GM19395 (cell line): ENCODE data around the gene CALN1.

Source experiments
- ATAC-seq: cut with Tn5 transposase; IDR thresholded peaks from one replicate; pipeline ENCODE4 v1.9.1; 2021; ENCODE audit warnings: mild to moderate bottlenecking, moderate library complexity; ENCODE audit not compliant: unreplicated experiment

The CALN1 gene

GRCh38 chr7:71886046-71886445 lies 526.1 kb downstream of the CALN1 start:
- ATAC-seq, result no peak

- no peak for ATAC-seq
These were observed 526.7 kb downstream of the CALN1 start for GRCh38 chr7:71885487-71885886.

- no peak for ATAC-seq
These were observed 528.7 kb downstream of the CALN1 start for GRCh38 chr7:71883415-71883814.

- ATAC-seq, result no peak
These were observed 540.7 kb downstream of the CALN1 start for GRCh38 chr7:71871446-71871845.

- no peak for ATAC-seq
These were observed 541.3 kb downstream of the CALN1 start for GRCh38 chr7:71870812-71871211.

- ATAC-seq, result no peak
These were observed 543.3 kb downstream of the CALN1 start for GRCh38 chr7:71868797-71869196.

GRCh38 chr7:71867626-71868025 lies 544.5 kb downstream of the CALN1 start:
- no peak for ATAC-seq

- ATAC-seq, result no peak
These were observed 547.0 kb downstream of the CALN1 start for GRCh38 chr7:71865172-71865571.

GRCh38 chr7:71864130-71864529 lies 548.0 kb downstream of the CALN1 start:
- ATAC-seq, result no peak

- no peak for ATAC-seq
These were observed 551.6 kb downstream of the CALN1 start for GRCh38 chr7:71860572-71860971.

GRCh38 chr7:71857338-71857737 lies 554.8 kb downstream of the CALN1 start:
- ATAC-seq, result no peak

- no peak for ATAC-seq
These were observed 557.4 kb downstream of the CALN1 start for GRCh38 chr7:71854546-71855397.

- ATAC-seq, result no peak
These were observed 560.2 kb downstream of the CALN1 start for GRCh38 chr7:71851776-71852498.

GRCh38 chr7:71846160-71846559 lies 566.0 kb downstream of the CALN1 start:
- no peak for ATAC-seq

- ATAC-seq, result no peak
These were observed 568.5 kb downstream of the CALN1 start for GRCh38 chr7:71843676-71844075.

GRCh38 chr7:71842786-71843185 lies 569.4 kb downstream of the CALN1 start:
- ATAC-seq, result no peak

- no peak for ATAC-seq
These were observed 569.8 kb downstream of the CALN1 start for GRCh38 chr7:71842381-71842780.

- ATAC-seq, result no peak
These were observed 577.1 kb downstream of the CALN1 start for GRCh38 chr7:71835056-71835455.

GRCh38 chr7:71829515-71829914 lies 582.6 kb downstream of the CALN1 start:
- no peak for ATAC-seq

- no peak for ATAC-seq
These were observed 583.8 kb downstream of the CALN1 start for GRCh38 chr7:71828361-71828760.

- ATAC-seq, result no peak
These were observed 586.0 kb downstream of the CALN1 start for GRCh38 chr7:71826141-71826540.
